Testis (tissue), 2 donors: ENCODE measurements around the gene BATF.

Experiments
- POLR2A ChIP-seq: fragments of 450-650 bp; IDR thresholded peaks from one replicate; pipeline ENCODE4 v1.6.1; 2017; ENCODE audit warnings: antibody characterized with exemption, mild to moderate bottlenecking, moderate library complexity
- TF ChIP-seq, protein P1 (sequence below), 3 experiments: fragments of 450-650 bp in 2 of 3; fragments of 200-600 bp in 1 of 3; sonication (generic) in 1 of 3; IDR thresholded peaks; one replicate each; pipeline ENCODE4 v1.5.1; 2016 to 2019; ENCODE audit warnings: antibody characterized with exemption in 3 of 3, mild to moderate bottlenecking in 2 of 3, moderate library complexity in 1 of 3

GRCh38 chr14:75519394-75519793, 2.9 kb upstream of the BATF start:
- TF ChIP-seq, protein P1, sequence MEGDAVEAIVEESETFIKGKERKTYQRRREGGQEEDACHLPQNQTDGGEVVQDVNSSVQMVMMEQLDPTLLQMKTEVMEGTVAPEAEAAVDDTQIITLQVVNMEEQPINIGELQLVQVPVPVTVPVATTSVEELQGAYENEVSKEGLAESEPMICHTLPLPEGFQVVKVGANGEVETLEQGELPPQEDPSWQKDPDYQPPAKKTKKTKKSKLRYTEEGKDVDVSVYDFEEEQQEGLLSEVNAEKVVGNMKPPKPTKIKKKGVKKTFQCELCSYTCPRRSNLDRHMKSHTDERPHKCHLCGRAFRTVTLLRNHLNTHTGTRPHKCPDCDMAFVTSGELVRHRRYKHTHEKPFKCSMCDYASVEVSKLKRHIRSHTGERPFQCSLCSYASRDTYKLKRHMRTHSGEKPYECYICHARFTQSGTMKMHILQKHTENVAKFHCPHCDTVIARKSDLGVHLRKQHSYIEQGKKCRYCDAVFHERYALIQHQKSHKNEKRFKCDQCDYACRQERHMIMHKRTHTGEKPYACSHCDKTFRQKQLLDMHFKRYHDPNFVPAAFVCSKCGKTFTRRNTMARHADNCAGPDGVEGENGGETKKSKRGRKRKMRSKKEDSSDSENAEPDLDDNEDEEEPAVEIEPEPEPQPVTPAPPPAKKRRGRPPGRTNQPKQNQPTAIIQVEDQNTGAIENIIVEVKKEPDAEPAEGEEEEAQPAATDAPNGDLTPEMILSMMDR (IDR thresholded peaks at IDR 0.05) = no peak
- TF ChIP-seq POLR2A = no peak
